HG03108 (cell line): ENCODE results near the gene ZSCAN21.
A peak's percentile ranks its signal among the peaks of the same experiment; 100 is the strongest.

Experiments
- ATAC-seq: cut with Tn5 transposase; IDR thresholded peaks from one replicate; pipeline ENCODE4 v1.9.1; 2021; ENCODE audit warnings: moderate library complexity; ENCODE audit not compliant: unreplicated experiment

The ZSCAN21 gene

GRCh38 chr7:100095289-100095688, 45.7 kb downstream of the ZSCAN21 start:
- ATAC-seq: no peak

GRCh38 chr7:100095704-100096103, 46.1 kb downstream of the ZSCAN21 start:
- no peak for ATAC-seq

- no peak for ATAC-seq
Measured at GRCh38 chr7:100098913-100099312, 49.3 kb downstream of the ZSCAN21 start.

- no peak for ATAC-seq
Measured at GRCh38 chr7:100099452-100099851, 49.9 kb downstream of the ZSCAN21 start.

GRCh38 chr7:100100420-100101015, 50.9 kb downstream of the ZSCAN21 start:
- peak; percentile 62 for ATAC-seq

- ATAC-seq: peak; percentile 86
Measured at GRCh38 chr7:100101016-100101862, 51.7 kb downstream of the ZSCAN21 start, which contains the start of the genes AP4M1 and MCM7. Gene AP4M1 (plus strand): TSS chr7:100101643. CDS start chr7:100101715, 72 bp downstream. Gene MCM7 (minus strand): TSS chr7:100101397. CDS start chr7:100101294, 103 bp downstream.

- no peak for ATAC-seq
Measured at GRCh38 chr7:100102950-100103840, 53.6 kb downstream of the ZSCAN21 start.

GRCh38 chr7:100105534-100105933, 56.0 kb downstream of the ZSCAN21 start:
- no peak for ATAC-seq

GRCh38 chr7:100106633-100107032, 57.1 kb downstream of the ZSCAN21 start:
- no peak for ATAC-seq

GRCh38 chr7:100107125-100107737, 57.7 kb downstream of the ZSCAN21 start:
- ATAC-seq: no peak

GRCh38 chr7:100107890-100108289, 58.3 kb downstream of the ZSCAN21 start:
- ATAC-seq: no peak

GRCh38 chr7:100109521-100110163, 60.1 kb downstream of the ZSCAN21 start:
- ATAC-seq: no peak

GRCh38 chr7:100111156-100111555, 61.6 kb downstream of the ZSCAN21 start:
- ATAC-seq: no peak

GRCh38 chr7:100111914-100112313, 62.3 kb downstream of the ZSCAN21 start:
- ATAC-seq: no peak
